BJ (cell line): Measurements from ENCODE around the gene PCED1B. TPM values are rescaled to one million over a fixed set of nuclear protein-coding genes. Genes with fewer than 3 reads are reported as not detected.

Experiments
- CTCF ChIA-PET: fragments of 350-600 bp; formaldehyde crosslinking; extraction: SDS; loops from one replicate; lab custom pipeline; 2021; ENCODE audit warnings: antibody characterized with exemption, inconsistent platforms; lab: Yijun Ruan, JAX
- POLR2A ChIA-PET: fragments of 300-600 bp; sonication (Branson Sonifier 250); formaldehyde crosslinking; extraction: SDS; loops from one replicate; lab custom pipeline; 2021; ENCODE audit warnings: antibody characterized with exemption; lab: Charles Lee
- DNase-seq: peaks from one replicate; pipeline ENCODE4 v3.0.0-alpha.2; 2011; ENCODE audit warnings: low read depth
- H3K27me3 ChIP-seq: 2 replicates; pipeline ENCODE4 v1.6.0; 2011; ENCODE audit warnings: low read length; ENCODE audit not compliant: control insufficient read depth, insufficient read depth
- H3K36me3 ChIP-seq: 2 replicates; pipeline ENCODE4 v1.5.1; 2011; ENCODE audit warnings: low read length; ENCODE audit not compliant: control insufficient read depth, insufficient read depth
- H3K4me3 ChIP-seq: 2 replicates; pipeline ENCODE4 v1.5.1; 2011; ENCODE audit warnings: low read depth, mild to moderate bottlenecking, control low read depth, low read length
- CTCF ChIP-seq: IDR thresholded peaks from 2 replicates; pipeline ENCODE4 v1.5.1; 2011; ENCODE audit warnings: low read depth, mild to moderate bottlenecking, control low read depth, inconsistent platforms, low read length, moderate library complexity; ENCODE audit not compliant: insufficient read depth
- polyA minus RNA-seq: library from RNA; depleted of rRNA, polyadenylated mRNA; stranded (reverse); fragments of >200 nt; gene quantifications from 2 replicates; pipeline ENCODE4 v1.2.3, GENCODE V29; 2011; rRNA and poly(A)+ RNA removed
- polyA plus RNA-seq: library from polyadenylated mRNA; depleted of rRNA; stranded (reverse); fragments of >200 nt; gene quantifications from 2 replicates; pipeline ENCODE4 v1.2.3, GENCODE V29; 2011; rRNA removed

The PCED1B gene
- polyA plus RNA-seq (4.8 and 7.8 TPM in 2 replicates), polyA minus RNA-seq (3.7 and 4.9 TPM in 2 replicates)

- Histone ChIP-seq H3K27me3 (no peaks in the 10 kb centered on the region), H3K4me3 (peak within 1 kb of the TSS; percentile 75), H3K36me3 (peaks cover 3% of the 10 kb centered on the region)
- ChIA-PET POLR2A (interaction anchor here (0.6 kb wide), 1 partner anchor 188 kb away, joined by 3 read pairs; no protein-coding TSS in a partner anchor), CTCF (interaction anchor here (1.0 to 2.9 kb wide), 6 partner anchors 10 to 607 kb away, joined by 3 to 12 read pairs (median 4); no protein-coding TSS in a partner anchor)
- TF ChIP-seq CTCF, result peak; percentile 56
- no peak for DNase-seq
Observed at GRCh38 chr12:47079468-47079980, at the start of gene PCED1B, which contains the start of gene AMIGO2. TSS of gene PCED1B (plus strand) at chr12:47079621. CDS start at chr12:47235064, 155,443 bp downstream. TSS of gene AMIGO2 (minus strand) at chr12:47079959. CDS start at chr12:47079002, 957 bp downstream.

GRCh38 chr12:47029903-47030302, 49.5 kb upstream of the PCED1B start:
- ChIA-PET POLR2A (interaction anchor here (0.6 kb wide), 1 partner anchor 177 kb away, joined by 5 read pairs; no protein-coding TSS in a partner anchor), CTCF (interaction anchor here (0.6 to 1.3 kb wide), 3 partner anchors 49 to 657 kb away, joined by 3 to 5 read pairs (median 5); no protein-coding TSS in a partner anchor)
- TF ChIP-seq CTCF, result no peak

GRCh38 chr12:47032644-47033043, 46.8 kb upstream of the PCED1B start:
- ChIA-PET POLR2A (no interaction called here), CTCF (interaction anchor here (0.7 to 3.6 kb wide), 26 partner anchors 9 to 710 kb away, joined by 3 to 38 read pairs (median 4); partner anchors contain the start of gene PCED1B)
- no peak for DNase-seq
- Histone ChIP-seq H3K4me3 (no peak overlapping the region), H3K27me3 (no peaks in the 10 kb centered on the region), H3K36me3 (no peaks in the 10 kb centered on the region)
- peak; percentile 53 for TF ChIP-seq CTCF

More at GRCh38 chr12:47029903-47030302, 49.5 kb upstream of the PCED1B start:
- Histone ChIP-seq H3K4me3 (no peak overlapping the region), H3K36me3 (no peaks in the 10 kb centered on the region), H3K27me3 (no peaks in the 10 kb centered on the region)
- no peak for DNase-seq

GRCh38 chr12:47033081-47033480, 46.3 kb upstream of the PCED1B start:
- H3K36me3 ChIP-seq, result no peaks in the 10 kb centered on the region
- POLR2A ChIA-PET, result no interaction called here

More at GRCh38 chr12:47033081-47033480, 46.3 kb upstream of the PCED1B start:
- CTCF ChIA-PET, result interaction anchor here (0.6 to 3.6 kb wide), 24 partner anchors 9 to 709 kb away, joined by 3 to 38 read pairs (median 4); partner anchors contain the start of gene PCED1B
- H3K4me3 ChIP-seq, result no peak overlapping the region
- no peak for DNase-seq
- TF ChIP-seq CTCF, result no peak
- H3K27me3 ChIP-seq, result no peaks in the 10 kb centered on the region
